GM18499 (cell line): ENCODE measurements around the gene ADCYAP1R1.

Source experiments
- ATAC-seq: cut with Tn5 transposase; IDR thresholded peaks from one replicate; pipeline ENCODE4 v1.9.1; 2021; ENCODE audit warnings: moderate number of reproducible peaks; ENCODE audit not compliant: insufficient read depth, unreplicated experiment

ADCYAP1R1 gene

DNA sequence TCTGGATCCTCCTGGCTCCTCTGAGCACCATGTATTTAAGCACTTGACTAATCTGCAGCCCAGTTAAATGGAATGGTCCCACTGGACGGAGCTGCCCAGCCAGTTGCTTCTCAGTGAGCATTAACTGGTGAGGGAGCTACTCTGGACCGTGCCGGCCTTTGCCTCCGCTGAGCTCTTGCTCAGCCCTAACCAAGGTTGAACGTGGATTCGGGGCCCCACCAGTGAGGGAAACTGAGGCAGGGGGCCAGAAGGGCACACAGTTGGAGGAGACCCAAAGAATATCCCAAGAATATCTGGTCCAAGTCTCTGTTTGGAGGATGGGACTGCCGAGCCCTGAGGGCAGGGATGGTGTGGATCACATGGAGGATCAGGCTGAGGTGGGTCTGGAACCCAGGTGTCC, 13.7 kb downstream of the ADCYAP1R1 start:
- no peak for ATAC-seq

DNA sequence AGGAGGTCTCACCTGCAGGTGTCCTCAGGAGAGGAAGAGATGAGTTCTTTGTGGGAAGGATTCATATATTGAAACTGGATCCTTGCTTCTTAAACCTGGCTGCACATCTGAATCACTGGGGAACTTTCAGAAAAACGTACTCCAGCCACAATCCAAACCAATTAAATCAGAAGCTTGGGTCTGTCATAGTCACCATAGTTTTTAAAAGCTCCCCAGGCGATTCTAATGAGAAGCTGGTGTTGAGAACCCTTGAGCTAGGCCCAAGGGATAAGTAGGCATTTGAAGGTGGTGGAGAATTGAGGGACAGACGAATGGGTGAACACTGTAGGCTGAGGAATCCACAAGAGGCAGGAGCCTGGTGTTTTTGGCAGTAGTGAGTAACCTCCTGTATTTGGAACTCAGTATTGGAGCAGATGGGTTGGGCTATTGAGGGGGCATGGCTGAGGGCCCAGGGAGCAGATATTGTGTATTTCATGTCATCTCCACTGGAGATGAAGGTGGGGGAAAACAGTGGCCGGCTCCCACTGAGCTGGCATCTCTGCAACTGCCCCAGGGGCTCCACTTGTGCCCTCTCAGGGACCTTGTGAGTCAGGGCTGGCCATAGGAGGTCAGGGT, 14.5 kb downstream of the ADCYAP1R1 start:
- ATAC-seq: no peak

- ATAC-seq: no peak
Observed at GRCh38 chr7:31067491-31067890, 15.4 kb downstream of the ADCYAP1R1 start.

DNA sequence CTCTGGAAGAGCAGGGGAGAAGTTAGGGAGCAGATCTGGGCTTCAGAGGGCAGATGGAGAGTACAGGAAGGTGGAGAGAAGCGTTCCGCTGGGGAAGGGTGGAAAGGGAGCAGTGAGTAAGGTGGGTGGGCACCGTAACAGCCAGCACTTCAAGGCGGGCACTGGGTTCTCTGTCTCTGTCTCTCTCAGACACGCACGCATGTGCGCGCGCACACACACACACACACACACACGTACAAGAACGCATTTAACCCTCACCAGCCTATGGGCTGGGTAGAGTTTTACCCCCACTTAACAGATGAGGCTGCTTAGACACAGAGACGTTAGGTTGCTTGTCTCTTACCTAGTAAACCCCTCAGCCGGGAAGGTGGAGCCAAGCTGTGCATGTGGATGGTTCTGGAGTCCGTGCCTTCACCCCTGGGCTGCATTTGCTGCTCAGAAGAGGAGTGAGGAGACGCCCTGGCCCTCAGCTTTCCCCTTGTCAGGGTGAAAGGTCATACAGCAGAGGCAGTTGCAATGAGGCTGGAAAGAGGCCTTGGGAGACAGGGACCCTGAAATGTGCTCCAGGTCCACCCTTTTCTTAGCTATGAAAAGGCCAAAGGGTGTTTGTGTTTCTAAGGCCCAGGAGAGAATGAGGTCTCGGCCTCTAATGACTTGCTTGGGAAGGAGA, 16.0 kb downstream of the ADCYAP1R1 start:
- ATAC-seq: no peak

GRCh38 chr7:31069860-31070555, 17.9 kb downstream of the ADCYAP1R1 start:
- no peak for ATAC-seq

DNA sequence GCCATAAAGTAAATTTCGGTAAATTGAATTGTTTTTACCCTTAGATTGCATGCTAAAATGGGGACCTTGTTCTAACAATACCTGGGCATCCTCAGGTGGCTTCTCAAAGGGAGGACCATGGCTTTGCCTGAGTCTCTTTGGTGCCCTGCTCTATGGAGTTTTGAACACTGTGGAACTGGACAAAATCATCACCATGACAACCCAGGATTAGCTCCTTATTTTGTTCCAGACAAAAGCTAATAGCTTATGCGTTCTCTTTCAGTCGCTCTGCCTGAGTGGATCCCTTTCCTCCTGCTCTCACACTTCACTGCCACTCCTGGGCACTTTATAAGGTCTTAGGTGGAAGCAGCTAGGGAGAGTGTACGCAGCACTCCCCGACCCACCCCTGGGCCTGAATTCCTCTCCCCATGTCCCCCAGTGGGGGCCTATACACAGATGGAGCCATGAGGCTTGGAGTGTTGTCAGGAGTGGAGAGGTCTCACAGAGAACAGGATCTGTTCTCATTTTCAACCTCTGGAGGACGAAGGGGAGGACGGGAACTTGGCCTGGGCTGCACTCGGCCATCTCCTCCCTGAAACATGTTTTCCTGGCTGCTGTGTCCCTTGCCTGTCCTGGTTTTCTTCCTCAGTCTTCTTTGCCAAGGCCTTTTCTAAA, 19.0 kb downstream of the ADCYAP1R1 start:
- no peak for ATAC-seq

- no peak for ATAC-seq
Observed at GRCh38 chr7:31071645-31072029, 19.5 kb downstream of the ADCYAP1R1 start.

DNA sequence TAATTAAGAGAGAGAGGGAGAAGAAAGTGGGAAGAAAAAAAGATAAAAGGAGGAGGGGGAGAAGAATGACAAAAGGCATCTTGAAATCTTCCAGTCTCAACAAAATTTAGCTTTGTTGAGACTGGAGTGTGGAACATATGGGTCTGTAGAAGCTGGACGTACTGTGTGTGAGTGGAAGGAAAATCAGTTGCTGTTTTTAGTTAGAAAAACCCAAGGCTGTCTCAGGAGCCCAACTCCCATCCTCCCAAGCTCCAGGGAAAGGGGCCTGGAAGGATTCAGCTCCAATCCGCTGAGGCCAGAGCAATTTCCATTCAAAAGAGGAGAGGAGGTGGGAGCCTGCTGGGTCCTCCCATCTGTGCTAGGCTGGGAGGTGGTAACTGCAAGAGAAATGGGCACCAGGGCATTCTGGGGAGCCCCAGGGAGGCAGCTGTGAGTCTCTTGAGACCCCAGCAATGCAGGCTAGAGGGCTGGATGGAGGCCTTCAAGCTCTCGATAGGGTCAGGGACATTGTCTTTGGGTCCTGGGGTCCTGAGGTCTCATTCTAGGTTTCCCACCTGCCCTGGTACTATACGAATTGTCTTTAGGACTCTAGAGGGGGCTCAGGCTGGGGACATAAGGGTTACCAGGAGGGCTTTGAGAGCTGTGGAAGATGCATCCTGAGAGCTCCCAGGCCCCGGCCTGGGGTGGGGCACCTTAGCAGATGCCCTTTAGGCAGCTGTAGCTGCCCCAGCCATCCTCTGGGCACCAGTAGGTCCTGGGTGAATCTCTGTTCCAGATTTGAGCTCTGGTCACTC, 21.4 kb downstream of the ADCYAP1R1 start:
- ATAC-seq: no peak

DNA sequence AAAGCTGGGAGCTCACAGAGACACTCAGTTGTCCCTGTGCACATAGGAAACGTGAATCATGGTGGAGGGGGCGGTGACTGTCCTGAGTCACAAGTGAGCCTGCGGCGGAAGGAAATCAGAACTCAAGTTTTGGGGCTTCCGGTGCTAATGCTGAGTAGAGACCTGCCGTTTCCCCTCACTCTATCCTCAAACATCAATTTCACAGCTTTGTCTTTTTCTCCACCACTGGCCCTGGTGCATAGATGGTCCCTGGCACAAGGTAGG, 21.9 kb downstream of the ADCYAP1R1 start:
- ATAC-seq: no peak

- no peak for ATAC-seq
Observed at GRCh38 chr7:31074403-31075085, 22.4 kb downstream of the ADCYAP1R1 start.

- ATAC-seq: no peak
Observed at GRCh38 chr7:31075086-31075405, 22.9 kb downstream of the ADCYAP1R1 start.

DNA sequence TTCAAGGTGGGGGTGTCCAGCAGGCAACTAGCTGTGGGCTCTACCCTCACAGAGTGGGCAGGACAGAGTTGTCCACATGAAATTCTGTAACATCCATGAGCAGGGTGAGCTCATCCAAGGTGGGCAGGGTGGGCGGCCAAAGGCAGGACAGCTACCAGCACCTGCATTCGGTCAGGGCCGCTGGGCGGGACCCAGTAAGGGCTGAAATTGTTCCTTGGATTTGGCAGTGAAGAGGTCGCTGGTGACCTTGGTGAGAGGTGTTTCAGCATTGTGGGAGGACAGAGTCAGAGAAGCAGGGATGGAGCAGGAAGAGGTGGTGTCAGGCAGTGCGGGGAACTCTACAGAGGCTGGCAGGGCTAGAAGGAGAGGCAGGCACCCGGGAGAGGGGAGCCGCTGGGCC, 23.9 kb downstream of the ADCYAP1R1 start:
- ATAC-seq: no peak

DNA sequence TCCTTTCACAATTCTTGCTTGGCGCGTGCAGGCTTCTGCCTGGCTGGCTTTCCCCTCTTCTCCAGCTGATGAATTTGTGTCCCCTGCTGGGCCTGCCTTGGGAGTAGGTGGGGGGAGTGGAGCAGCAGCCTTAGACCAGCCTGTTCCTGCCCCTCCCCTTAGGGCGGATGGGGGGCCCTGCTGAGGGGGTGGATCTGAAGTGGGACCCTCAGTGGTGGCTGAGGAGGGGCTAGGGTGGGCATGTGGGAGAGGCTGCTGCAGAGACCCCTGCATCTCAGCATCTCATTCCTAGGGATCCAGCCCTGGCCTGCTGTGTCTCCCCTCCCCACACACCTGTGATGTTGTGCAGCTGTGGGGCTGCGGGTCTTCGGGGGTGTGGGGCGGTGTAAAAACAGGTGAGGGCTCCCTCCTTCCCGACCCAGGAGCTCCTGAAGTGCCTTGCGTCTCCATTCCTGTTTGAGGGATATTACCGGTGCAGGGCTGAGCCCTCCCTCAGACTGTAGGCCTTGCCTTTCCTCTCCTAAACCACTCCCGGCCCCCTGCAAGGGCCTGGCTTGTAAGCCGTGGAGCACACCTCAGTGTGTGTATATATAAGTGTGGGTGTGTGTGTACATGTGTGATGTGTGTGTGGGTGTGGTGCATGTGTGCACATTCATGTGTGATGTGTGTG, 24.7 kb downstream of the ADCYAP1R1 start:
- no peak for ATAC-seq

- ATAC-seq: no peak
Observed at GRCh38 chr7:31077484-31078362, 25.6 kb downstream of the ADCYAP1R1 start.

DNA sequence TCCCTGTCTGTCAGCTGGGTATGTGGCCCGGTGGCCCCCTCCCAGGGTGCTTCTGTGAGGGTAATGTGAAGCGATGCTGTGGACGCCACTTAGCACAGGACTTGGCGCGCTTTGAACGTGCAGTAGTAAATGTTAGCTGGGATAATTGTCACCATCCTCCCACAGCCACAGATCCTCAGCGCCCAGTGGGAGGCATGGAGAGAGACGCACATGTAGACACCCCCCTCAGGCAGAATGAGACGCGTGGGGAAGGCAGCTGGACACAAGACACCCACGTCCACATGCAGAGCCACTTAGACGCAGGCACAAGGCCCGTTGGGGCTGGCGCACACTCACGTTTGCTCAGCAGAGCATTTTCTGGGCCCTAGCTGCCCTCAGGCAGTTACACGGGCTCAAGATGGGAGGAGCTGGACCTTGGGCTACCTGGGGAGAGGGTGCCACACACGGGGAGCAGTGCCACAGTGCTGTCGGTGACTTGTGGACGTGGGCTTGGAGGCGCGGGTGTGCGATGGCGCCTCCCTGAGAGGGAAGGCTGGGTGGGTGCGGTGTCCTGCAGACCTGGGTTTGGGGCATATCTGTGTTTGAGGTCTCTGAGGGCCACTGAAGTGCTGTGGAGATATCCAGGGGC, 26.4 kb downstream of the ADCYAP1R1 start:
- no peak for ATAC-seq

DNA sequence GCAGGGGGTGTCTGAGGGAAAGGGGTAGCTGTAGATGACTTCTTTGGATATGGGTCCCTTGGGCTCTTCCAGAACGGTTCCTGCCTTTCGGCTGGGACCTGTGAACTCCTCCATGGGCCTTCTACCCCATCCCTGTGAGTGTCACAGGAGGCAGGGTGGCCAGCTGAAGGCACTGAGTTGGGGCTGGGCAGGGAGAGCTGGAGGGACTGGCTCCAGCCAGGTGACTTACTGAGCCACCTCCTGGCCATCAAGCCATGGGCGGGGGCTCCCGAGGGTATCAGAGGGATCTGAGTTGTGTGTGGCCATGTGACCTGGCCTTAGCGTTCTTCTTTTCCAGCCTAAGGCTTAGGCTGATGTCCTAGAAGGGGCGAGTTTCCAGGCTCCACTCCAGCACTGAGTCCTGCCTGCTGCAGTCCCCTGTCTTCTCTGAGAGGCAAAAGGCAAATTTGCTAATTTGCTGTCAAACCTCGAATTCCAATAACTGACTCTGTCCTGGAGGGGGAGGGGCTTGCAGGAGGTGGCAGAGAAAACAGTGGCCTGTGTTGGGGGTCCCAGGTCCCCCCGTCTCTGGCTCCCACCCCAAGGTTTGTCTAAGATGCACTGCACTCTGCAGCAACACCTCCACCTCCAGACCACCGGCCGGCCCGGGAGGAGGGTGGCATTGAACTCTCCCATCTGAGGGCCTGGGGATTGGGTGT, 27.2 kb downstream of the ADCYAP1R1 start:
- ATAC-seq: no peak

- ATAC-seq: no peak
Observed at GRCh38 chr7:31079824-31080511, 27.9 kb downstream of the ADCYAP1R1 start.
